M059J (cell line): ENCODE data around the gene ZNF69. TPM values are rescaled to one million over a fixed set of nuclear protein-coding genes. Genes with fewer than 3 reads are reported as not detected.
"Not testable (repeated sequence)": the region's sequence is repeated elsewhere in the genome, so short reads cannot be mapped to it uniquely, and the experiment has no call there.

Experiments
- DNase-seq: peaks from one replicate; pipeline ENCODE4 v3.0.0-alpha.2; 2012; ENCODE audit warnings: low read depth
- total RNA-seq: library from RNA; depleted of rRNA; stranded (reverse); fragments of >200 nt; shearing (Covaris generic); gene quantifications from 2 replicates; pipeline ENCODE4 v1.2.3, GENCODE V29; 2014

Gene ZNF69
- total RNA-seq, 1 experiment from 2014 or later, result 5.4 TPM

DNA sequence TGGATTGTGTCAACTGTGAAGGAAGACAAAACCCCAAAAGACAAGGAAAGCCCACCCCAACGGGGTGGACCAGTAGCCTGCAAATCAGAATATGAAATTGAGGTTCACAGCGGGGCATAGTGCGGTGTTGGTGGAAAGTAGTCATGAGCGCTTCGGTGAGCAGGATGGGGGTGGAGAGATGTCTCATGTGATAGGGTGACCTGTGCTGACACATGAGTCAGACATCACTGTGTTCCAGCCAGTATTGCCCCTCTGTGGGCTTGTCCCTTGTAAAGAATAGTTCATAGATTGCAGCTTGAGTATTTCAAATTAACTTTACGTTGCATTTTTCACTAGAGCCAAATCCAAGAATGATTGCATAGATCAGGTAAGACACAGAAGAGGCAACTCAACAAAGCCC is 7.3 kb downstream of the ZNF69 start:
- DNase-seq, result no peak

DNA sequence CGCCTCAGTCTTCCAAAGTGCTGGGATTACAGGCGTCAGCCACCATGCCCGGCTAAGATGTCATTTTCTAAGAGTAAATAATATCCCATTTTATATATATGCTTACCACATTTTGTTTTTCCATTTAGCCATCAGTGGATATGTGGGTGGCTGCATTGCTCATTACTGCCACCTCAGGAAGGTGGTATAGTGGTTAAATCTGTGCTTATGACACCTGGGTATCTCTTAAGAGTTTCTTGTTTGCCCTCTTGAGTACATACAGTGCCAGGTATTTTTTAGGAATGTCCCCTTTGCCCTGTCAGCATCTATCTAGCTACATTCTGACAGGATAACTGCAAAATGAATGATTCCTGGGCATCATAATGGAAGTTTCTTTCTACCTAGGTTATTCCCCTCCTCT is 14.6 kb downstream of the ZNF69 start:
- no peak for DNase-seq

DNA sequence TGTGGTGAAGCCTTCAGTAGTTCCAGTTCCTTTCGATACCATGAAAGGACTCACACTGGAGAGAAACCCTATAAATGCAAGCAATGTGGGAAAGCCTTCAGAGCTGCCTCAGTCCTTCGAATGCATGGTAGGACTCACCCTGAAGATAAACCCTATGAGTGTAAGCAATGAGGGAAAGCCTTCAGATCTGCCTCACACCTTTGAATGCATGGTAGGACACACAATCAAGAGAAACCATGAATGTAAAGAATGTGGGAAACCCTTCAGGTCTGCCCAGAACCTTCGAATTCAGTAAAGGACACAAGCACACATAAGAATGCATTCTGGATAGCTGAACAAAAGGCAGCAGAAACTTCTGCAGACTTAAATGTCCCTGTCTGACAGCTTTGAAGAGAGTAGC is 18.3 kb downstream of the ZNF69 start:
- no peak for DNase-seq

DNA sequence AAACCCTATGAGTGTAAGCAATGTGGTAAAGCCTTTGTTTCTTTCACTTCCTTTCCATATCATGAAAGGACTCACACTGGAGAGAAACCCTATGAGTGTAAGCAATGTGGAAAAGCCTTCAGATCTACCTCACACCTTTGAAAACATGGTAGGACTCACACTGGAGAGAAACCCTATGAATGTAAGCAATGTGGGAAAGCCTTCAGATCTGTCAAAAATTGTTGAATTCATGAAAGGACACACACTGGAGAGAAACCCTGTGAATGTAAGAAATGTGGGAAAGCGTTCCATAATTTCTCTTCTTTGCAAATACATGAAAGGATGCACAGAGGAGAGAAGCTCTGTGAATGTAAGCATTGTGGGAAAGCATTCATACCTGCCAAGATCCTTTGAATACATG is 24.4 kb downstream of the ZNF69 start:
- DNase-seq, result not testable (repeated sequence)

DNA sequence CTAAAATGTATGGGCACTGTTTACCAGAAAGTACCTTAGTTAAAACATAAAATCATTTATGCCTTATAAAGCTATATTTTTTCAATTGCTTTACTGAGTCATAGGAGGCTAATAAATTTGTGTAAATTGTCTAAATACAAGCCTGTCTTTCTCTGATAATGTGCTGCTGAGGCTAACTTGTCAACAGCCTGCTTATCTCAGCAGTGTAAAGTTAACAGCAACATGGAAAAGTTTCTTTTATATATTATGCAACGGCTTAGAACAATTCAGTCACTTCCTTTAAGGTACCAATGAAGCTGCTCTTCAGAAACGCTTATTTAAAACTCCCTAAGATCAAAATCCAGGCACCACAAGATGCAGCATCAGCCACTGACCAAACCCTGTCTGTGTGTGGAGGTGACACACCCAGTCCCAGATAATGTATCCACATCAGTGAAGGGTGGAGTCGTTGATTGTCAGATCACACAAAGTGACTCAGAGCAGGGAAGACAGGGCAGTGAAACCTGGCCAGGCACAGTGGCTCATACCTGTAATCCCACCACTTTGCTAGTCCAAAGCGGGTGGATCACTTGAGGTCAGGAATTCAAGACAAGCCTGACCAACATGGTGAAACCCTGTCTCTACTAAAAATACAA is 27.0 kb downstream of the ZNF69 start:
- DNase-seq, result not testable (repeated sequence)

DNA sequence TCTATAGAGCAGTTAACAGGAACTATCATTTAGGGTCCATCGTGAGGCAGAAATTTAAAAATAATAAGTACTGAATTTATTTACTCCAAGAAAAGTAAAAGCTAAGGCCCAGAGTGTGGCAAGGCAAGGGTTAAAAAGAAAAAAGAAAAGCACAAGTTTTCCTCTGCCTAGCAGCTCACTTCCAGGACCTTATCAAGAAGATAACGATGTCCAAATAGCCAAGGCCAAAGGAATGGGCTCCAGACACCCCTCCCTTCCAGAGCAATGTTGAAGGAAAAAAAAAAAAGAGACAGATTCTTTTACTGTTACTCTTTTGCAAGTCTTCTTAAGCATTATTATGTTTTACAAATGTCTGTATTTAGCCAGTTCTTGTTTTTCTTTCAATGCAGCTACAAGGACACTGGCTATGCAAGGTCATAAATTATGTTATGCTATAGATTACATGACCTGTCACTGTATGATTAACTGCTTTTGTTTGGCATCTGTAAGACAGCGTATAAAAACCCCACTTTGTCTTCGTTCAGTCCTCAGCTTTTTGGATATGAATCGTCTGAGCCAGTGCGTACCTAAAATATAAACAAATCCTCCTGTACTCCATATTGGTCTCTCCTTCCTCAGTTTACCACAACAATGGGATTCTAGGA is 34.4 kb downstream of the ZNF69 start:
- DNase-seq, result no peak

DNA sequence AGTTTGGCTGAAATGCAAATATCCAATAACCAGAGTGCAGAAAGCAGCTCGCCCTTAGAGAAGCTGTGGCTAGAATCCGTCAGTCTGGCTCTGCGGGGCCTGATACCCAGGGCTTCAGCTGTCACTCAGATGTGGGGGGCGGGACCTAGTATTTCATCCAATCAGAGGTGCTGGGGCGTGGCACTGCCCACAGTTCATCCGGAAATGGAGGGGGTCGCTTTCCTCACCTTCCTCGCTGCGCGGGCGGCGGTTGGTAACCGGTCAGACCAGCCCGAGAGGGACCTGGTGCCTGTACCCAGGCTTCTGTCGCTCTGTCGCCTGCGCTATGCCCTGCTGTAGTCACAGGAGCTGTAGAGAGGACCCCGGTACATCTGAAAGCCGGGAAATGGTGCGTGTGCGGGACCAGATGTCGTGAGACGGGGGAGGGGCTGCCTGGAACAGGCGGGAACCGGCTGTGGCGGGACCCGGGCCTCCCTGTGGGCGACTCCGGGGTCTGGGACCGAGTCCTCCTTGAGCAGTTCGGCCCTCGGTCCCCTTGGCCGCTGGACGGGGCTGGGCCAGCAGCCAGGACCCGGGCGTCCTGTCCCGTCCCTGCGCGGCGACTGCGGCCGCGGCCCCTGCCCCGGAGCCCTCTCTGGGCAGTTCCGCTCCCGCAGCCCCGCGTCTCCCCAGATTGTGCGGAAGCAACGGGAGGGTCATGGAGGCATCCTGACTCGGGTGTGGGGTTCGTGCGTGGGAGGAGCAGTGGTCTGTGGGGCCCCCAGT is 37.5 kb downstream of the ZNF69 start, which contains the start of gene ZNF700:
ZNF700 (plus strand) TSS at position 222 of the 765 bp plus-strand sequence; CDS start at position 326, 104 bp downstream.
- DNase-seq, result peak; percentile 94

DNA sequence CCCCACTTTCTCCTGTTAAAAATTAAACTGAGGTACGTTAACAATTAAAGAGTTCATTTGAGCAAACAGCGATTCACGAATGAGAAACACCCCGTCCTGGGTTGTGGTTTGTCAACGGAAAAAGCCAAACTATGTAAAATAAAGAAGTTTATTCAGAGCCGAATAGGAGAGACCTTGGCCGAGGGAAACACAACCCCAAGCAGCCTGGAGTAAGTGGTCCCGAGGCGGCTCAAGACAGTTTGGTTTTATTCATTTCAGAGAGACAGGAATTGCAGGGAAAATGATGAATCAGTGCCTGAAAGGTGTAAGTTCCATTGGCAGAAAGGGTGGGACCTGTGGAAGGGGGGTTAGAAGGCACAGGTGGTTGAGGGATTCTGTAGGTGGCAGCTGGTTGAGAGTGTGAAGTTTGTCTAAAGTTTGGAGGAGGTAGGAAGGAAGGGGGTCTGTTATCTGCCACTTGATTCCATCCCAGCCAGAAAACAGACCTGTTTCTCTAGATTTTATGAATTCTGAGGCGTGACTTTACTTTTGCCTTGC is 38.1 kb downstream of the ZNF69 start:
- DNase-seq, result not testable (repeated sequence)

DNA sequence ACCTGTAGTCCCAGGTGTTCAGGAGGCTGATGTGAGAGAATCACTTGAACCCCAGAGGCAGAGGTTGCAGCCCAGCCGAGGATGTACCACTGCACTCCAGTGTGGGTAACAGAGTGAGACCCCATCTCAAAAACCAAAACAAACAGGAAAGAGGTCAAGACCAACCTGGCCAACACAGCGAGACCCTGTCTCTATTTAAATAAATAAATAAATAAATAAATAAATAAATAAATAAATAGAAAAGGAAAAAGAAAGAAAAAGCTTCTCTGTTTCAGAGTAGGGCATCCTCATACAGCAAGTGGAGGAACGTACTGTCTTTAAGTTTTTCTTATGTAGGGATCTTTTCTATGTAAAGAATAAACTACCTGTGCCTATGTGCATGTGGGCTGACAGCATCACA is 39.6 kb downstream of the ZNF69 start:
- DNase-seq, result no peak

DNA sequence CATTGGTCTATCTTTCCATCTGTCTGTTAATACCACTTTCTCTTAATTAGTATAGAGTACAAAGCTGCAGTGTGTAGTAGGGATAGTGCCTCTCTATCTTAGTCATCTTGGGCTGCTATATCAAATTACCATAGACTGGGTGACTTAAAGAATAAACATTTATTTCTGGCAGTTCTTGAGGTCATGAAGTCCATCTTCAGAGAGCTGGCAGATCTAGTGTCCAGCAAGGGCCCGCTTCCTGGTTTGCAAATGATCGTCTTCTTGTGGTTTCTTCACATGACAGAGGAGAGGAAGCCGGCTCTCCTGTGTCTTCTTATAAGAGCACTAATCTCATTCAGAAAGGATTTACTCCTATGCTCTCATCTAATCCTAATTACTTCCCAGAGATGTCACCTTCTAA is 43.5 kb downstream of the ZNF69 start:
- DNase-seq, result peak; percentile 65

DNA sequence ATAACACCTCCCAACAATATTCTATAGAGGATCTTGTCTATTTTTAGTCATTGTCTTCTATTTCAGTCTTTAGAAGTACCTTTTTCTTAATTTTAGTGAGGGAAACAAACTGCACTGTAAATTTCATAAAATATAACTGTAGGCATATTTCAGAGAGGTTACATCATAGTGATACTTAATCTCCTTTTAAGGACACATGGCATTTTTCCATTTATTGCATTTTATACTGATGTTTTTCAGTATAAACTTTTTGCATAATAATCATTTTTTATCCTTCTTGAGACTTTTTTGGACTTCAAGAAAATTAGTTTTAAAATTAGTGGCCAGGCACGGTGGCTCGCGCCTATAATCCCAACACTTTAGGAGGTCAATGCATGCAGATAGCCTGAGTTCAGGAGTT is 43.9 kb downstream of the ZNF69 start:
- no peak for DNase-seq

DNA sequence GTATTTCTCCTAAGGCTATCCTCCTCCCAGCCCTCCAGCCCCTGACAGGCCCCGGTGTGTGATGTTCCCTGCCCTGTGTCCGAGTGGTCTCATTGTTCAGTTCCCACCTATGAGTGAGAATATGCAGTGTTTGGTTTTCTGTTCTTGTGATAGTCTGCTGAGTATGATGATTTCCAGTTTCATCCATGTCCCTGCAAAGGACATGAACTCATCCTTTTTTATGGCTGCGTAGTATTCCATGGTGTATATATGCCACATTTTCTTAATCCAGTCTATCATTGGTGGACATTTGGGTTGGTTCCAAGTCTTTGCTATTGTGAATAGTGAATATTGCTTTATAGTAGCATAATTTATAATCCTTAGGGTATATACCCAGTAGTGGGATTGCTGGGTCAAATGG is 48.2 kb downstream of the ZNF69 start:
- not testable (repeated sequence) for DNase-seq

DNA sequence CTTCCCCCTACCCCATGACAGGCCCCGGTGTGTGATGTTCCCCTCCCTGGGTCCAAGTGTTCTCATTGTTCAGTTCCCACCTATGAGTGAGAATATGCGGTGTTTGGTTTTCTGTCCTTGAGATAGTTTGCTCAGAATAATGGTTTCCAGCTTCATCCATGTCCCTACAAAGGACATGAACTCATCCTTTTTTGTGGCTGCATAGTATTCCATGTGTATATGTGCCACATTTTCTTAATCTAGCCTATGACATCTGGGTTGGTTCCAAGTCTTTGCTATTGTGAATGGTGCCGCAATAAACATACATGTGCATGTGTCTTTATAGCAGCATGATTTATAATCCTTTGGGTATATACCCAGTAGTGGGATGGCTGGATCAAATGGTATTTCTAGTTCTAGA is 50.8 kb downstream of the ZNF69 start:
- DNase-seq, result not testable (repeated sequence)

DNA sequence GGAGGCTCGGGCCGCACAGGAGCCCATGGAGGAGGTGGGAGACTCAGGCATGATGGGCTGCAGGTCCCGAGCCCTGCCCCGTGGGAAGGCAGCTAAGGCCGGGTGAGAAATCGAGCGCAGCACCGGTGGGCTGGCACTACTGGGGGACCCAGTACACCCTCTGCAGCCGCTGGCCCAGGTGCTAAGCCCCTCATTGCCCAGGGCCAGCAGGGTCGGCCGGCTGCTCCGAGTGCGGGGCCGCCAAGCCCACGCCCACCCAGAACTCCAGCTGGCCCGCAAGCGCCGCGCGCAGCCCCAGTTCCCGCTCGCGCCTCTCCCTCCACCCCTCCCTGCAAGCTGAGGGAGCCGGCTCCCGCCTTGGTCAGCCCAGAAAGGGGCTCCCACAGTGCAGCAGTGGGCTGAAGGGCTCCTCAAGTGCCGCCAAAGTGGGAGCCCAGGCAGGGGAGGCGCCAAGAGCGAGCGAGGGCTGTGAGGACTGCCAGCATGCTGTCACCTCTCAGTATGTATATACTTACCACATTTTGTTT is 53.8 kb downstream of the ZNF69 start:
- DNase-seq, result not testable (repeated sequence)

DNA sequence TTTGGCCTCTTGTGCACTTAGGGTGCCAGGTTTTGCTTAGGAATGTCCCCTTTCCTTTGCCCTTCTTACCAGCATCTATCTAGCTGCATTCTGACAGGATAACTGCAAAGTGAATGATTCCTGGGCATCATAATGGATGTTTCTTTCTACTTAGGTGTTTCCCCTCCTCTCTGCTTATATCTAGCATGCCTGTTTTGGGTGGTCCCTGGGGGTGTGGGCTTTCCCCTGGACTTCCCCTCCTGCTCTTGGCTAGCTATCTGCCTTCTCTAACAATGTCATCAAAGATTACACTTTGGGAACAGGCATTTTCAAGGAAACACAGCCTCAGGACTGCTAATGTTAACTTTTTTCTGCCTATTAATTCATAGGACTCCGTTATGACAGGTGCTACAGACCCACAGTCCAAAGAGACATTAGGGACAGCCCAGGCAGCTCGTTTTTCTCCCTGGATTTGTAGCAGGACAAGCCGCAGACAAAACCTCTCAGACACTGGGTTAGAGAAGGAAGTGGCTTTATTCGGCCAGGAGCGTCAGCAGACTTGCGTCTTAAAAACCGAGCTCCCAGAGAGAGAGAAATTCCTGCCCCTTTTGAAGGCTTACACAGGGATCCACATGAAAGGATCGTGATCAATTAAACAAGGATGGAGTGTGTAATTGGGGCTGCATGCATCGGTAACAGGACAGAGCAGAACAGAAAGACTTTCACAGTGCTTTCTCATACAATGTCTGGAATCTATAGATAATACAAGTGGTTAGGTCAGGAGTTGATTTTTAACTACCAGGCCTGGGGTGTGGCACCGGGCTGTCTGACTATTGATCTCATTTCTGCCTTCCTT is 54.6 kb downstream of the ZNF69 start:
- DNase-seq, result no peak

DNA sequence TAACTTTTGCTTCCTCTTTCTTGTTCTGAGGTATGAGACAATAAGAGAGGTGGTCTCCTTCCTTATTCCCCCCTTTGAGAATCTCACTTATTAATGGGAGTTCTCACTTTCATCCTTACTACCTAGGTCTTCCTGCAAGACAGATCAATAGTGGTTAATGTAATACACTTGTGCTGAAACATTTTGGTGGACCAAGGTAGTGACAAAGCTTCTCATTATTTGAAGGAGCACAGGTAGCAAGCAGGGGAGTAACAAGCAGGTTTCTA is 55.2 kb downstream of the ZNF69 start:
- peak; percentile 24 for DNase-seq

DNA sequence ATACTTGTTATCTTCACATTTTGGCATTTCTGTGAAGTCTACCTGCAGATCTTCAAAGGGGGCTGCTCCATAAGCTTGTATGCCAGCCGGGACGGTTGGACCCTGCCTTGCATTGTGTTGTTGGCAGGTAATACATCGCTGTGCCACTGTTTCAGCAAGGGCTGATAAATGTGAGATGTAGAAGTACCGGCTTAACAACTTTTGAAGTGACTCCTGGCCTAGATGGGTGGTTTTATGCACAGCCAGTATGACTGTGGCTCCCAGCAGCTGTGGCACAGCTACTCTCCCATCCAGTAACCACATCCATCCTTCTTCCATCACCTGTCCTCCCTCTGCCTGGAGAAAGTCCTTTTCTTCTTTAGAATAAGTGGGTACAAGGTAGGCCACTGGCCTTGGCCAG is 57.1 kb downstream of the ZNF69 start:
- DNase-seq, result no peak

DNA sequence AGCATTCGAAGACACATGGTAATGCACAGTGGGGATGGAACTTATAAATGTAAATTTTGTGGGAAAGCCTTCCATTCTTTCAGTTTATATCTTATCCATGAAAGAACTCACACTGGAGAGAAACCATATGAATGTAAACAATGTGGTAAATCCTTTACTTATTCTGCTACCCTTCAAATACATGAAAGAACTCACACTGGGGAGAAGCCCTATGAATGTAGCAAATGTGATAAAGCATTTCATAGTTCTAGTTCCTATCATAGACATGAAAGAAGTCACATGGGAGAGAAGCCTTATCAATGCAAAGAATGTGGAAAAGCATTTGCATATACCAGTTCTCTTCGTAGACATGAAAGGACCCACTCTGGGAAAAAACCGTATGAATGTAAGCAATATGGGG is 61.1 kb downstream of the ZNF69 start:
- no peak for DNase-seq

DNA sequence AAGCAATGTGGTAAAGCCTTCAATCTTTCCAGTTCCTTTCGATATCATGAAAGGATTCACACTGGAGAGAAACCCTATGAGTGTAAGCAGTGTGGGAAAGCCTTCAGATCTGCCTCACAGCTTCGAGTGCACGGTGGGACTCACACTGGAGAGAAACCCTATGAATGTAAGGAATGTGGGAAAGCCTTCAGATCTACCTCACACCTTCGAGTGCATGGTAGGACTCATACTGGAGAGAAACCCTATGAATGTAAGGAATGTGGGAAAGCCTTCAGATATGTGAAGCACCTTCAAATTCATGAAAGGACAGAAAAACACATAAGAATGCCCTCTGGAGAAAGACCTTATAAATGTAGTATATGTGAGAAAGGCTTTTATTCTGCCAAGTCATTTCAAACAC is 61.6 kb downstream of the ZNF69 start:
- peak; percentile 24 for DNase-seq

DNA sequence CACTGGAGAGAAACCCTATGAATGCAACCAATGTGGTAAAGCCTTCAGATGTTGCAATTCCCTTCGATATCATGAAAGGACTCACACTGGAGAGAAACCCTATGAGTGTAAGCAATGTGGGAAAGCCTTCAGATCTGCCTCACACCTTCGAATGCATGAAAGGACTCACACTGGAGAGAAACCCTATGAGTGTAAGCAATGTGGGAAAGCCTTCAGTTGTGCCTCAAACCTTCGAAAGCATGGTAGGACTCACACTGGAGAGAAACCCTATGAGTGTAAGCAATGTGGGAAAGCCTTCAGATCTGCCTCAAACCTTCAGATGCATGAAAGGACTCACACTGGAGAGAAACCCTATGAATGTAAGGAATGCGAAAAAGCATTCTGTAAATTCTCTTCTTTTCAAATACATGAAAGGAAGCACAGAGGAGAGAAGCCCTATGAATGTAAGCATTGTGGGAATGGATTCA is 62.1 kb downstream of the ZNF69 start:
- DNase-seq, result peak; percentile 10

DNA sequence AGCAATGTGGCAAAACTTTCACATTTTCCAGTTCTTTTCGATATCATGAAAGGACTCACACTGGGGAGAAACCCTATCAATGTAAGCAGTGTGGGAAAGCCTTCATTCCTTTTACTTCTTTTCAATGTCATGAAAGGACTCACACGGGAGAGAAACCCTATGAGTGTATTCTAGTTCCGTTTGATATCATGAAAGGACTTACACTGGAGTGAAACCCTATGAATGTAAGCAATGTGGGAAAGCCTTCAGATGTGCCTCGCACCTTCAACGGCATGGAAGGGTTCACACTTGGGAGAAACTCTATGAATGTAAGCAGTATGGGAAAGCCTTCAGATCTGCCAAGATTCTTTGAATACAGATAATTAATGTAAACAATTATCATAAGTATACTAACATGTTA is 62.7 kb downstream of the ZNF69 start:
- DNase-seq, result no peak
